Heart left ventricle (tissue), 13 donors: ENCODE measurements around the gene NCBP2.

ENCODE experiments used
- POLR2A ChIP-seq, 2 donors: fragments of 450-650 bp; IDR thresholded peaks; one replicate each; pipeline ENCODE4 v1.6.1; 2017; ENCODE audit warnings: antibody characterized with exemption in 2 of 2, mild to moderate bottlenecking in 2 of 2, moderate library complexity in 2 of 2
- TF ChIP-seq, protein P1 (sequence below), 12 donors: fragments of 200-600 bp; sonication (generic) in 4 of 12; IDR thresholded peaks; one replicate each; pipeline versions ENCODE4 v1.5.0 to v1.8.0; 2018 to 2022; ENCODE audit warnings: antibody characterized with exemption in 12 of 12, mild to moderate bottlenecking in 5 of 12
- donor health status: ischemic (EF 13 %, LVEDD 7.1; RV severe dilation, severe dysfunction).
- donor health status: DM: no; HTN: yes; CAD: no.
- donor health status: DM: no; HTN: no; CAD: no.
- donor health status: ischemic (EF 25% LVEDD 6.9; RV normal size, moderate dysfunction).
- donor health status: ischemic (EF 25% LVEDD 5.7; RV mildly dilated, moderate dysfunction).
- donor health status: ischemic (EF 35%, LVEDD 5.7; RV mildly dilated, moderate dysfunction).
- donor health status: nonischemic (EF 11% LVEDD 7.7; RV severe dilation, severe dysfunction).
- donor health status: DM: yes; HTN: yes; CAD: no.
- donor health status: PGD.
- donor health status: ischemic (EF 29% LVEDD 5.4; RV normal size, mild dysfunction).
- donor health status: nonischemic (EF 23%, LVEDD 6.1; RV moderate dilation, normal function).

- no peak for TF ChIP-seq POLR2A (IDR thresholded peaks at IDR 0.05)
- TF ChIP-seq, protein P1, sequence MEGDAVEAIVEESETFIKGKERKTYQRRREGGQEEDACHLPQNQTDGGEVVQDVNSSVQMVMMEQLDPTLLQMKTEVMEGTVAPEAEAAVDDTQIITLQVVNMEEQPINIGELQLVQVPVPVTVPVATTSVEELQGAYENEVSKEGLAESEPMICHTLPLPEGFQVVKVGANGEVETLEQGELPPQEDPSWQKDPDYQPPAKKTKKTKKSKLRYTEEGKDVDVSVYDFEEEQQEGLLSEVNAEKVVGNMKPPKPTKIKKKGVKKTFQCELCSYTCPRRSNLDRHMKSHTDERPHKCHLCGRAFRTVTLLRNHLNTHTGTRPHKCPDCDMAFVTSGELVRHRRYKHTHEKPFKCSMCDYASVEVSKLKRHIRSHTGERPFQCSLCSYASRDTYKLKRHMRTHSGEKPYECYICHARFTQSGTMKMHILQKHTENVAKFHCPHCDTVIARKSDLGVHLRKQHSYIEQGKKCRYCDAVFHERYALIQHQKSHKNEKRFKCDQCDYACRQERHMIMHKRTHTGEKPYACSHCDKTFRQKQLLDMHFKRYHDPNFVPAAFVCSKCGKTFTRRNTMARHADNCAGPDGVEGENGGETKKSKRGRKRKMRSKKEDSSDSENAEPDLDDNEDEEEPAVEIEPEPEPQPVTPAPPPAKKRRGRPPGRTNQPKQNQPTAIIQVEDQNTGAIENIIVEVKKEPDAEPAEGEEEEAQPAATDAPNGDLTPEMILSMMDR (IDR thresholded peaks at IDR 0.05), result no peak
Observed at GRCh38 chr3:196936288-196936687, 6.0 kb downstream of the NCBP2 start.
